ENCODE data around the gene PAPSS2. TPM values are rescaled to one million over a fixed set of nuclear protein-coding genes. Genes with fewer than 3 reads are reported as not detected.
A peak's percentile ranks its signal among the peaks of the same experiment; 100 is the strongest.

Gene PAPSS2
- total RNA-seq, 6 experiments from 2014 or later, result 65.3 to 158 (median 105) TPM

DNA sequence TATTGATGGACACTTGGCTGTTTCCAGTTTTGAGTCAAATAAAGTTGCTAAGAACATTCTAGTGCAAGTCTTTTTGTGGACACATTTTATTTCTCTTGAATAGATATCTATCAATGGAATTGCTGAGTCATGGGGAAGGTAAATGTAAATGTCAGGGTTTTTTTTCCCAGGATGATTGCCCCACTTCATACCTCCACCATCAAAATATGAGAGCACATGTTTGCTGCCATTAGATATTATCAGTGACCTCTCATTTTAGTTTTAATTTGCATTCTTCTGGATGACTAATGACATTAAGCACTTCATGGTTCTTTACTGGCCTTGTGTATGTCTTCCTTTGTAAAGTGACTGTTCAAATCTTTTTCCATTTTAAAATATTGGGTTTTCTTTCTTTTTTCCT, 45.7 kb downstream of the PAPSS2 start:
- no peak for TF ChIP-seq POLR2A (IDR thresholded peaks at IDR 0.05)
- TF ChIP-seq, protein P1, sequence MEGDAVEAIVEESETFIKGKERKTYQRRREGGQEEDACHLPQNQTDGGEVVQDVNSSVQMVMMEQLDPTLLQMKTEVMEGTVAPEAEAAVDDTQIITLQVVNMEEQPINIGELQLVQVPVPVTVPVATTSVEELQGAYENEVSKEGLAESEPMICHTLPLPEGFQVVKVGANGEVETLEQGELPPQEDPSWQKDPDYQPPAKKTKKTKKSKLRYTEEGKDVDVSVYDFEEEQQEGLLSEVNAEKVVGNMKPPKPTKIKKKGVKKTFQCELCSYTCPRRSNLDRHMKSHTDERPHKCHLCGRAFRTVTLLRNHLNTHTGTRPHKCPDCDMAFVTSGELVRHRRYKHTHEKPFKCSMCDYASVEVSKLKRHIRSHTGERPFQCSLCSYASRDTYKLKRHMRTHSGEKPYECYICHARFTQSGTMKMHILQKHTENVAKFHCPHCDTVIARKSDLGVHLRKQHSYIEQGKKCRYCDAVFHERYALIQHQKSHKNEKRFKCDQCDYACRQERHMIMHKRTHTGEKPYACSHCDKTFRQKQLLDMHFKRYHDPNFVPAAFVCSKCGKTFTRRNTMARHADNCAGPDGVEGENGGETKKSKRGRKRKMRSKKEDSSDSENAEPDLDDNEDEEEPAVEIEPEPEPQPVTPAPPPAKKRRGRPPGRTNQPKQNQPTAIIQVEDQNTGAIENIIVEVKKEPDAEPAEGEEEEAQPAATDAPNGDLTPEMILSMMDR (IDR thresholded peaks at IDR 0.05), result no peak
- Histone ChIP-seq H3K9me3 (no peaks in the 10 kb centered on the region), H3K4me3 (no peak overlapping the region), H3K4me1 (peaks cover 0 to 58% (median 23%) of the 10 kb centered on the region in 4 donors), H3K27me3 (no peaks in the 10 kb centered on the region), H3K36me3 (peaks cover 0 to 12% (median under 1%) of the 10 kb centered on the region in 4 donors), H3K27ac (peak overlapping the region in 1 of 3 donors; percentile 91)
- no peak for DNase-seq
- intact Hi-C loops (cut with DNase I), result no loop called here
- no peak for ATAC-seq

DNA sequence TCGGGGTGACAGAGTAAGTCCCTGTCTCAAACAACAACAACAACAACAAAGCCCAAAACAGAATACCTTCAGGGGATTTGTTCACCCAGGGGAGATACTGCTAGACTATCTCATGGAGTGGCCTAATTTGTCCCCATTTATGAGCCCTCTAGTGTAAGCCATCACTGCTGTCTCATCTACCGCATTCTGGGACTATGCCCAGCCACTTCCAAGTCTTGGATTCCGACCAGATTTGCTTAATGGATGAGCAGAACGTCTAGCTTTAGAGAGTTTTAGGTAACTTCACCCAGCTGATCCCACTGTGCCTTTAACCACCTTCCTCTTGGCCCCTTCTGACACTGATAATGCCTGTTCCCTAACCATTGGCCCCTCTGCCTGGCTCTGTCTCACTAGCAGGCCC, 47.1 kb downstream of the PAPSS2 start:
- Histone ChIP-seq H3K27ac (peak overlapping the region in 1 of 3 donors; percentile 5), H3K9me3 (no peaks in the 10 kb centered on the region), H3K27me3 (no peaks in the 10 kb centered on the region), H3K36me3 (peaks cover 2 to 21% (median 3%) of the 10 kb centered on the region in 4 donors), H3K4me3 (no peak overlapping the region), H3K4me1 (peaks cover 0 to 57% (median 21%) of the 10 kb centered on the region in 4 donors)
- ATAC-seq (peak in 3 of 4 donors; percentile 6 to 31 (median 16)), DNase-seq (peak in 1 of 3 donors; percentile 55)
- 23% methylated on average over 3 of the region's 4 CpGs for WGBS (ENCODE audit: insufficient coverage, low coverage, low lambda C conversion rate, missing lambda C conversion rate)
- intact Hi-C loops (cut with DNase I), result no loop called here
- TF ChIP-seq POLR2A (IDR thresholded peaks at IDR 0.05), result no peak
- TF ChIP-seq, protein P1 (IDR thresholded peaks at IDR 0.05), result no peak

DNA sequence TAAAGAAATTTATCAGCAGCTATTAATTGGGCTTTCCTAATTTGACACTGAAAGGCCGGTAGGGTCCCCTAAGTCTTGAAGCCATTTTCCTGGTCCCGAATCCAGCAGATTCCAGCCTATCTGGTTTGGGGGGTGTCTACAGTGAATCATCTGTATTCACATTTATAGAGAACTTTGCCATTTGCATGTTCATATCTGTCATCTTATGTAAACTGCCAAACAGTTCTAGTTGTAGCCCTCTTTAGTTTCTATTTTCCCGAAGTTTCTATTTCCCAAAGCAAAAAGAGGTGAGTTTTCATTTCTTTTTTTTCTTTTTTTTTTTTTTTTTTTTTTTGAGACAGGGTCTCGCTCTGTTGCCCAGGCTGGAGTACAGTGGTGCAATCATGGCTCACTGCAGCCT, 47.6 kb downstream of the PAPSS2 start:
- TF ChIP-seq, protein P1 (IDR thresholded peaks at IDR 0.05), result no peak
- no peak for TF ChIP-seq POLR2A (IDR thresholded peaks at IDR 0.05)
- peak overlapping the region in 1 of 3 donors; percentile 5 for H3K27ac ChIP-seq
- no peaks in the 10 kb centered on the region for H3K9me3 ChIP-seq
- no peaks in the 10 kb centered on the region for H3K27me3 ChIP-seq
- peaks cover 0 to 52% (median 19%) of the 10 kb centered on the region in 4 donors for H3K4me1 ChIP-seq
- peaks cover 2 to 24% (median 3%) of the 10 kb centered on the region in 4 donors for H3K36me3 ChIP-seq
- ATAC-seq (no peak), DNase-seq (no peak)
- no peak overlapping the region for H3K4me3 ChIP-seq
- 90% methylated on average over 3 of the region's 4 CpGs for WGBS (ENCODE audit: insufficient coverage, low coverage, low lambda C conversion rate, missing lambda C conversion rate)
- intact Hi-C loops (cut with DNase I), result no loop called here

DNA sequence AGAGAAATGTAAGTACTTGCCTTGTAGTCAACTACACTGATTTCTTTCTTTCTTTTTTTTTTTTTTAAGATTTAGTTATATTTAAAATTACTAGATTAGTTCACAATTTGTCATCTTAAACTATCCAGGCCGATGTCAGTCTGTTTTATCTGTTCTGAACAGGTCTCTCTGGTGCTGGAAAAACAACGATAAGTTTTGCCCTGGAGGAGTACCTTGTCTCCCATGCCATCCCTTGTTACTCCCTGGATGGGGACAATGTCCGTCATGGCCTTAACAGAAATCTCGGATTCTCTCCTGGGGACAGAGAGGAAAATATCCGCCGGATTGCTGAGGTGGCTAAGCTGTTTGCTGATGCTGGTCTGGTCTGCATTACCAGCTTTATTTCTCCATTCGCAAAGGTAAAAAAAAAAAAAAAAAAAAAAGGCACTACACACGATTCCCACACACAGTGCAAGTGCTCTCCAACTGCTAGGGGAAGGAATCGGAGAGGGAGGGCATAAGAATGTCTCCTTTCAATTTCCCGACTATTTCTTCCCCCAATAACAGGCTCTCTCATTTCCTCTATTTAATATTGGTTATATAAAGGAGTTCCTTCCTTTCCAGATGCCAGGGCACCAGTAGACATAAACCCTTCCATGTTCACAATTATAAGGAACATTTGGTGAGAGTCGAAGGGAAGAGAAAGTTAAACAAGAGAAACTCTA, 53.4 kb downstream of the PAPSS2 start:
- no peak overlapping the region for H3K4me3 ChIP-seq
- no peaks in the 10 kb centered on the region for H3K27me3 ChIP-seq
- peaks cover 2 to 55% (median 22%) of the 10 kb centered on the region in 4 donors for H3K36me3 ChIP-seq
- peaks cover 0 to 17% (median 2%) of the 10 kb centered on the region in 4 donors for H3K4me1 ChIP-seq
- no peaks in the 10 kb centered on the region for H3K9me3 ChIP-seq
- no peak overlapping the region for H3K27ac ChIP-seq
- intact Hi-C loops (cut with DNase I), result no loop called here
- 82% methylated on average over 9 of the region's 11 CpGs for WGBS (ENCODE audit: insufficient coverage, low coverage, low lambda C conversion rate, missing lambda C conversion rate)
- no peak for ATAC-seq
- TF ChIP-seq, protein P1 (IDR thresholded peaks at IDR 0.05), result no peak
- TF ChIP-seq POLR2A (IDR thresholded peaks at IDR 0.05), result no peak
- no peak for DNase-seq
